HL-60 (cell line): Measurements from ENCODE around the gene SPX.

Experiments
- DNase-seq, 2 experiments: peaks; one replicate each; pipeline ENCODE4 v3.0.0-alpha.2; 2010 to 2020; ENCODE audit warnings: low read depth in 1 of 2, low spot score in 1 of 2
- H3K27ac ChIP-seq: fragments of 250-450 bp; sonication (Bioruptor Pico); replicated peaks from 2 replicates; pipeline ENCODE4 v1.5.1; 2020; ENCODE audit warnings: mild to moderate bottlenecking, moderate library complexity
- H3K27me3 ChIP-seq: fragments of 250-450 bp; sonication (Bioruptor Pico); 2 replicates; pipeline ENCODE4 v1.5.1; 2021; ENCODE audit warnings: mild to moderate bottlenecking, moderate library complexity; ENCODE audit not compliant: insufficient read depth, poor library complexity, severe bottlenecking
- H3K4me3 ChIP-seq: replicated peaks from 2 replicates; pipeline ENCODE4 v1.5.1; 2011; ENCODE audit warnings: mild to moderate bottlenecking, control low read depth, low read length; ENCODE audit not compliant: insufficient read depth
- GABPA ChIP-seq: IDR thresholded peaks from 2 replicates; pipeline ENCODE4 v1.6.1; 2012; ENCODE audit warnings: low read depth
- POLR2AphosphoS5 ChIP-seq: IDR thresholded peaks from 2 replicates; pipeline ENCODE4 v1.6.1; 2012; ENCODE audit warnings: low read depth
- SPI1 ChIP-seq: IDR thresholded peaks from 2 replicates; pipeline ENCODE4 v1.6.1; 2012; ENCODE audit warnings: low read depth, mild to moderate bottlenecking, borderline replicate concordance
- long read RNA-seq: library from polyadenylated mRNA; unstranded; transcript quantifications from one replicate; pipeline ENCODE4 v2.0.0, GENCODE V29; 2020
- TF ChIP-seq, protein P1 (sequence below): IDR thresholded peaks from 2 replicates; pipeline ENCODE4 v1.6.1; 2012; ENCODE audit warnings: low read depth; ENCODE audit not compliant: insufficient replicate concordance
- TF ChIP-seq, protein P2 (sequence below): IDR thresholded peaks from one replicate; pipeline ENCODE4 v1.5.1; 2011; ENCODE audit warnings: low read length, control low read depth, inconsistent platforms; ENCODE audit not compliant: insufficient read depth

SPX gene, protein sequence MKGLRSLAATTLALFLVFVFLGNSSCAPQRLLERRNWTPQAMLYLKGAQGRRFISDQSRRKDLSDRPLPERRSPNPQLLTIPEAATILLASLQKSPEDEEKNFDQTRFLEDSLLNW
- long read RNA-seq: 0 reads

DNA sequence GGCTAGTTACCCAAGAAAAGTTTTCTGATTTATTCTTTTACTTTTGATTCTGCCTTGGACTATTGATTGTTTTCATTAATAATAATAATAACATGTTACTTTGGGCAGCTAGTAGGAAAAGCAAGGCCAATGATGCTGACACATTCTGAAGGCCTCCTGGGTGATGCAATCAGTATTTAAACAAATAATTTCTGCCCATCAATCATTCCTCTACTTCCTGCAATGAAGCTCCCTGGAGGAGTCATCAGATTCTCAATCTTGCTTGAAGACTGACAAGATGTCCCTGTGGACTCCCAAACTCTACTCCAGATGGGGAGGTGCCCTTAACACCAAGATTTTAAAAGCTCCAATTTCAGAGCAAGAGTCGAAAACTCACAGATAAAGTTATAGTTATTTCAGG is at the start of gene SPX:
SPX (plus strand) TSS at position 244 of the 400 bp plus-strand sequence. CDS start 177 bp downstream, outside the sequence.
- peaks cover 52% of the 10 kb centered on the region for H3K27me3 ChIP-seq
- TF ChIP-seq SPI1 (no peak), GABPA (no peak), POLR2AphosphoS5 (no peak)
- TF ChIP-seq, protein P1, sequence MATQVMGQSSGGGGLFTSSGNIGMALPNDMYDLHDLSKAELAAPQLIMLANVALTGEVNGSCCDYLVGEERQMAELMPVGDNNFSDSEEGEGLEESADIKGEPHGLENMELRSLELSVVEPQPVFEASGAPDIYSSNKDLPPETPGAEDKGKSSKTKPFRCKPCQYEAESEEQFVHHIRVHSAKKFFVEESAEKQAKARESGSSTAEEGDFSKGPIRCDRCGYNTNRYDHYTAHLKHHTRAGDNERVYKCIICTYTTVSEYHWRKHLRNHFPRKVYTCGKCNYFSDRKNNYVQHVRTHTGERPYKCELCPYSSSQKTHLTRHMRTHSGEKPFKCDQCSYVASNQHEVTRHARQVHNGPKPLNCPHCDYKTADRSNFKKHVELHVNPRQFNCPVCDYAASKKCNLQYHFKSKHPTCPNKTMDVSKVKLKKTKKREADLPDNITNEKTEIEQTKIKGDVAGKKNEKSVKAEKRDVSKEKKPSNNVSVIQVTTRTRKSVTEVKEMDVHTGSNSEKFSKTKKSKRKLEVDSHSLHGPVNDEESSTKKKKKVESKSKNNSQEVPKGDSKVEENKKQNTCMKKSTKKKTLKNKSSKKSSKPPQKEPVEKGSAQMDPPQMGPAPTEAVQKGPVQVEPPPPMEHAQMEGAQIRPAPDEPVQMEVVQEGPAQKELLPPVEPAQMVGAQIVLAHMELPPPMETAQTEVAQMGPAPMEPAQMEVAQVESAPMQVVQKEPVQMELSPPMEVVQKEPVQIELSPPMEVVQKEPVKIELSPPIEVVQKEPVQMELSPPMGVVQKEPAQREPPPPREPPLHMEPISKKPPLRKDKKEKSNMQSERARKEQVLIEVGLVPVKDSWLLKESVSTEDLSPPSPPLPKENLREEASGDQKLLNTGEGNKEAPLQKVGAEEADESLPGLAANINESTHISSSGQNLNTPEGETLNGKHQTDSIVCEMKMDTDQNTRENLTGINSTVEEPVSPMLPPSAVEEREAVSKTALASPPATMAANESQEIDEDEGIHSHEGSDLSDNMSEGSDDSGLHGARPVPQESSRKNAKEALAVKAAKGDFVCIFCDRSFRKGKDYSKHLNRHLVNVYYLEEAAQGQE: no peak
- TF ChIP-seq, protein P2, sequence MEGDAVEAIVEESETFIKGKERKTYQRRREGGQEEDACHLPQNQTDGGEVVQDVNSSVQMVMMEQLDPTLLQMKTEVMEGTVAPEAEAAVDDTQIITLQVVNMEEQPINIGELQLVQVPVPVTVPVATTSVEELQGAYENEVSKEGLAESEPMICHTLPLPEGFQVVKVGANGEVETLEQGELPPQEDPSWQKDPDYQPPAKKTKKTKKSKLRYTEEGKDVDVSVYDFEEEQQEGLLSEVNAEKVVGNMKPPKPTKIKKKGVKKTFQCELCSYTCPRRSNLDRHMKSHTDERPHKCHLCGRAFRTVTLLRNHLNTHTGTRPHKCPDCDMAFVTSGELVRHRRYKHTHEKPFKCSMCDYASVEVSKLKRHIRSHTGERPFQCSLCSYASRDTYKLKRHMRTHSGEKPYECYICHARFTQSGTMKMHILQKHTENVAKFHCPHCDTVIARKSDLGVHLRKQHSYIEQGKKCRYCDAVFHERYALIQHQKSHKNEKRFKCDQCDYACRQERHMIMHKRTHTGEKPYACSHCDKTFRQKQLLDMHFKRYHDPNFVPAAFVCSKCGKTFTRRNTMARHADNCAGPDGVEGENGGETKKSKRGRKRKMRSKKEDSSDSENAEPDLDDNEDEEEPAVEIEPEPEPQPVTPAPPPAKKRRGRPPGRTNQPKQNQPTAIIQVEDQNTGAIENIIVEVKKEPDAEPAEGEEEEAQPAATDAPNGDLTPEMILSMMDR: no peak
- H3K27ac ChIP-seq: no peak within 1 kb of the TSS
- no peak for DNase-seq
- no peak within 1 kb of the TSS for H3K4me3 ChIP-seq

DNA sequence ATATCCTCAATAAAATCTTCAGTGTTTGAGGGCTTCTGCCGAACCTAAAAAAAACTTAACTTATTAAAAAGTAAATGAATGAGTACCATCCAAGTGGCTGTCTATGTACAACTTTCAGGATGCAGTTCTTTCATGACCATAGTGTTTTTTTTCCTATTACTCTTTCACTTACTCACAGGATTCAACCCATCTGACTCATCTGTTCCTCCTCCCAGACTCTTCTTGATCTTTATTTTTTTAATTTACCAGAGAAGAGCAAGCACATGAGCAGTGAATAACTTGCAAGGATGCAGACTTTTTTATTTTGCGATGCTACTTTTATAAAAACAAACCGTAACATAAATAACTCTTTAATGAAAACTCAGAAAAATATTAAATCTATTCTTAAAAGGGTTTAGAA is 49.1 kb upstream of the SPX start:
- TF ChIP-seq SPI1 (no peak), POLR2AphosphoS5 (no peak), GABPA (no peak)
- TF ChIP-seq, protein P1: no peak
- TF ChIP-seq, protein P2: no peak
- no peak for DNase-seq
- Histone ChIP-seq H3K27me3 (no peaks in the 10 kb centered on the region), H3K4me3 (no peak overlapping the region), H3K27ac (no peak overlapping the region)

DNA sequence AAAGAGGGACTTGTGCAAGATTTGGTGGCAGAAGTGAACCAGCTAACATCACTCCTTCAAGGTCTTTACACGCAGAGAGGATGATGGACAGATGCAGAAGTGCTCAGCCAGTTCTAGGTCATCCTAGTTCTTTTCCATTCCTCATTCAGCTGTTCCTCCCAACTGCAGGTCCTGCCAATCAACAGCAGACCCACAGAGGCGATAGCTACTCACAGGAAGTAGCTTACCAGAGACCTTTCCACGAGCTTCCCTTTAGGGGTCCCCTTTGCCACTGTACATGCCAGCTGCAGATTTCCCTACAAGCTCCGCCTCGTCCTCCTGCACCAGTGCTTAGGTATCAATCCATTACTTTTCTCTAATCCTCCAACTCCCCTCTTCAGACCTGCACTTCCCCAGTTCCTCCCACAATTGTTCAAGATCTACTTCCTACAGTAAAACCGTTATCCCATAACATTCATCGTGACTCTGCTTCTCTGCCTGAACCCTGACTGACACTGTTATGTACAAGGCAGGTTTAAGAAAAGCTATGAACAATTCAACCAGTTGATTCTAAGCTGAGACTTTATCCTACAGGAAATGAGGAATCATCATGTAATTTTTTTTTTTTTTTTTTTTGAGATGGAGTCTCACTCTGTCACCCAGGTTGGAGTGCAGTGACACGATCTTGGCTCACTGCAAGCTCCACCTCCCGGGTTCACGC is 47.2 kb upstream of the SPX start:
- TF ChIP-seq GABPA: no peak
- TF ChIP-seq, protein P1: no peak
- no peak overlapping the region for H3K27ac ChIP-seq
- no peak overlapping the region for H3K4me3 ChIP-seq
- peak; percentile 18 to 24 for DNase-seq
- H3K27me3 ChIP-seq: no peaks in the 10 kb centered on the region
